Measurements from ENCODE around the gene SETD2. TPM values are rescaled to one million over a fixed set of nuclear protein-coding genes. Genes with fewer than 3 reads are reported as not detected.

Gene SETD2
- total and polyA plus RNA-seq, 9 of the 15 experiments (the other 6 are each of a cell fraction or from before 2014, with no cell fraction given), result 8.2 to 44.0 (median 33.6) TPM

GRCh38 chr3:47163169-47164006 is 525 bp downstream of the SETD2 start (continued):
- TF ChIP-seq UBTF (IDR thresholded peaks at IDR 0.05; ENCODE audit: borderline replicate concordance in 1 of 2, low read depth in 2 of 2, low read length in 2 of 2), result peak; percentile 100
- TF ChIP-seq PHB2 (IDR thresholded peaks at IDR 0.05; ENCODE audit: low read depth), result no peak
- no peak; the same call in 1 of the 2 replicates for TF ChIP-seq TARDBP (IDR thresholded peaks at IDR 0.05)
- peak; percentile 72; the same call in 1 of the 2 replicates for TF ChIP-seq CGGBP1 (CRISPR knock-in tag; IDR thresholded peaks at IDR 0.05)
- no peak for TF ChIP-seq PKNOX1 (IDR thresholded peaks at IDR 0.05)
- peak; percentile 27 to 85; a peak in 2 of 4 replicates for TF ChIP-seq NONO (IDR thresholded peaks at IDR 0.05; ENCODE audit: low read depth in 2 of 2, low read length in 1 of 2)
- TF ChIP-seq MAFK (IDR thresholded peaks at IDR 0.05; ENCODE audit: low read length), result no peak
- TF ChIP-seq SRSF3 (IDR thresholded peaks at IDR 0.05; ENCODE audit: insufficient read depth, low read length), result no peak
- TF ChIP-seq ZBTB9 (CRISPR knock-in tag; IDR thresholded peaks at IDR 0.05), result 0 out of 2 replicates have a peak, but pooled peaks have one; percentile 37
- TF ChIP-seq KAT2B (IDR thresholded peaks at IDR 0.05; ENCODE audit: low read depth, low read length), result no peak
- no peak for TF ChIP-seq ZNF3 (CRISPR knock-in tag; IDR thresholded peaks at IDR 0.05)
- TF ChIP-seq, protein P1, sequence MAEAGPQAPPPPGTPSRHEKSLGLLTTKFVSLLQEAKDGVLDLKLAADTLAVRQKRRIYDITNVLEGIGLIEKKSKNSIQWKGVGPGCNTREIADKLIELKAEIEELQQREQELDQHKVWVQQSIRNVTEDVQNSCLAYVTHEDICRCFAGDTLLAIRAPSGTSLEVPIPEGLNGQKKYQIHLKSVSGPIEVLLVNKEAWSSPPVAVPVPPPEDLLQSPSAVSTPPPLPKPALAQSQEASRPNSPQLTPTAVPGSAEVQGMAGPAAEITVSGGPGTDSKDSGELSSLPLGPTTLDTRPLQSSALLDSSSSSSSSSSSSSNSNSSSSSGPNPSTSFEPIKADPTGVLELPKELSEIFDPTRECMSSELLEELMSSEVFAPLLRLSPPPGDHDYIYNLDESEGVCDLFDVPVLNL (CRISPR knock-in tag; IDR thresholded peaks at IDR 0.05; ENCODE audit: low read depth), result 0 out of 2 replicates have a peak, but pooled peaks have one; percentile 56
- TF ChIP-seq ZNF586 (CRISPR knock-in tag; conservative IDR thresholded peaks at IDR 0.05), result 0 out of 2 replicates have a peak, but pooled peaks have one; percentile 51
- no peak for TF ChIP-seq EWSR1 (IDR thresholded peaks at IDR 0.05; ENCODE audit: borderline replicate concordance, low read depth, partially characterized antibody)
- peak; percentile 22; the same call in 1 of the 2 replicates for TF ChIP-seq E2F5 (CRISPR knock-in tag; IDR thresholded peaks at IDR 0.05)
- no peak for TF ChIP-seq TOE1 (IDR thresholded peaks at IDR 0.05; ENCODE audit: borderline replicate concordance)
- no peak for TF ChIP-seq TOE1 (CRISPR knock-in tag; IDR thresholded peaks at IDR 0.05; ENCODE audit: borderline replicate concordance, low read depth)
- TF ChIP-seq E2F3 (CRISPR knock-in tag; IDR thresholded peaks at IDR 0.05), result 0 out of 2 replicates have a peak, but pooled peaks have one; percentile 12
- TF ChIP-seq YBX1 (IDR thresholded peaks at IDR 0.05), result no peak
- peak; percentile 34; the same call in 1 of the 2 replicates for TF ChIP-seq CBFB (CRISPR knock-in tag; IDR thresholded peaks at IDR 0.05)
